ENCODE results near the gene SPSB1.

GRCh38 chr1:9298282-9298681 is 5.6 kb downstream of the SPSB1 start:
- TF ChIP-seq CTCF (IDR thresholded peaks at IDR 0.05 in 8 of 11, conservative IDR thresholded peaks at IDR 0.05 in 3 of 11) (no peak), POLR2AphosphoS5 (IDR thresholded peaks at IDR 0.05) (no peak), POLR2A (IDR thresholded peaks at IDR 0.05) (no peak)

Data from spleen (tissue), 7 donors.